Neuron (in vitro differentiated cells): ENCODE results near the gene TMEM256.

ENCODE experiments used
- H2AFZ ChIP-seq: one replicate; pipeline ENCODE4 v1.6.1; 2013; ENCODE audit warnings: low read depth, mild to moderate bottlenecking, inconsistent platforms, low read length, moderate library complexity
- H3K27me3 ChIP-seq: one replicate; pipeline ENCODE4 v1.6.1; 2013; ENCODE audit warnings: low read length; ENCODE audit not compliant: insufficient read depth
- H3K36me3 ChIP-seq: one replicate; pipeline ENCODE4 v1.6.1; 2013; ENCODE audit warnings: low read length; ENCODE audit not compliant: insufficient read depth
- H3K4me1 ChIP-seq: one replicate; pipeline ENCODE4 v1.6.1; 2013; ENCODE audit warnings: low read length; ENCODE audit not compliant: insufficient read depth
- H3K4me3 ChIP-seq: 2 replicates; pipeline ENCODE4 v1.5.1; 2013; ENCODE audit warnings: mild to moderate bottlenecking, low read length, moderate library complexity
- H3K9me3 ChIP-seq: one replicate; pipeline ENCODE4 v1.6.1; 2013; ENCODE audit warnings: low read length

The TMEM256 gene

GRCh38 chr17:7403977-7404736 is at the start of gene TMEM256:
TSS of gene TMEM256 (minus strand) at chr17:7404097. CDS start at chr17:7404084, 13 bp downstream.
- no peak within 1 kb of the TSS for H2AFZ ChIP-seq
- peaks cover 10% of the 10 kb centered on the region for H3K36me3 ChIP-seq
- H3K4me3 ChIP-seq, result peak within 1 kb of the TSS; percentile 66
- no peaks in the 10 kb centered on the region for H3K9me3 ChIP-seq
- H3K4me1 ChIP-seq, result peaks cover 27% of the 10 kb centered on the region
- no peaks in the 10 kb centered on the region for H3K27me3 ChIP-seq

DNA sequence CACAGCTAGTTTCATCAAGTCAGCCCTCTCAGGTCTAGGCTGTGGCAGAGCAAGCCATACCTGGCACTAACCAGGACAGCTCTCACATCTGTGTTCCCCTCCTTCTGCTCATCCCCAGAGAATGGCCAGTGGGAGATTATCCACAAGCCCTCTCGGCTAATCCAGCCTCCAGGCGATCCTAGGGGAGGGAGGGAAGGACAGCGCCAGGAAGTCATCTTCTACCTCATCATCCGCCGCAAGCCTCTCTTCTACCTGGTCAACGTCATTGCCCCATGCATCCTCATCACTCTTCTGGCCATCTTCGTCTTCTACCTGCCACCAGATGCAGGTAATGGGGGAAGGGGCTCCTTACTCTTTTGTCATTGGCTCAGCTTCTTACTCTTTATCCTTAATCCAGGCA is 44.6 kb upstream of the TMEM256 start:
- H2AFZ ChIP-seq, result no peak overlapping the region
- no peaks in the 10 kb centered on the region for H3K27me3 ChIP-seq
- H3K9me3 ChIP-seq, result no peaks in the 10 kb centered on the region
- H3K4me1 ChIP-seq, result peaks cover 2% of the 10 kb centered on the region
- H3K4me3 ChIP-seq, result no peak overlapping the region
- no peaks in the 10 kb centered on the region for H3K36me3 ChIP-seq

DNA sequence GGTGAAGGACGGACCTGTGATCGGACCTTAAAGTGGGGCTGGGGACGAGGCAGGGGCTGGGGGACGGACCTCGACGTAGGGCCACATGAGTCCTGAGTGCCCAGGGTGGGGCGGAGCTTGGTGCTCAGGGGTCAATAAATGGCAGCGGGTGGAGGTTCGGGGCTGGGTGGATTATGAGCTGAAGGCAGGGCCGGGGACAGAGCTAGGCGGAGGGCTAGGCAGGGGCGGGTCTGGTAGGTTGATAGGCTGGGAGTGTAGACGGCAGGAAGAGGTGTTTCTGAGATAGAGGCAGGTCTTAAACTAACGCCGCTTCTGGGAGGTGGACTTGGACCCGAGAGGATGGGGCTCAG is 41.7 kb upstream of the TMEM256 start:
- Histone ChIP-seq H3K4me1 (peaks cover 11% of the 10 kb centered on the region), H3K27me3 (no peaks in the 10 kb centered on the region), H3K9me3 (no peaks in the 10 kb centered on the region), H2AFZ (peak overlapping the region; percentile 29), H3K36me3 (no peaks in the 10 kb centered on the region), H3K4me3 (peak overlapping the region; percentile 40)

- peak within 1 kb of the TSS; percentile 29 for H2AFZ ChIP-seq
- H3K9me3 ChIP-seq, result no peaks in the 10 kb centered on the region
- peak within 1 kb of the TSS; percentile 40 for H3K4me3 ChIP-seq
- peaks cover 15% of the 10 kb centered on the region for H3K4me1 ChIP-seq
- no peaks in the 10 kb centered on the region for H3K27me3 ChIP-seq
- no peaks in the 10 kb centered on the region for H3K36me3 ChIP-seq
Measured at GRCh38 chr17:7444682-7445618, 41.1 kb upstream of the TMEM256 start, which contains the start of gene CHRNB1. TSS of gene CHRNB1 (plus strand) at chr17:7445061. CDS start at chr17:7445128, 67 bp downstream.

DNA sequence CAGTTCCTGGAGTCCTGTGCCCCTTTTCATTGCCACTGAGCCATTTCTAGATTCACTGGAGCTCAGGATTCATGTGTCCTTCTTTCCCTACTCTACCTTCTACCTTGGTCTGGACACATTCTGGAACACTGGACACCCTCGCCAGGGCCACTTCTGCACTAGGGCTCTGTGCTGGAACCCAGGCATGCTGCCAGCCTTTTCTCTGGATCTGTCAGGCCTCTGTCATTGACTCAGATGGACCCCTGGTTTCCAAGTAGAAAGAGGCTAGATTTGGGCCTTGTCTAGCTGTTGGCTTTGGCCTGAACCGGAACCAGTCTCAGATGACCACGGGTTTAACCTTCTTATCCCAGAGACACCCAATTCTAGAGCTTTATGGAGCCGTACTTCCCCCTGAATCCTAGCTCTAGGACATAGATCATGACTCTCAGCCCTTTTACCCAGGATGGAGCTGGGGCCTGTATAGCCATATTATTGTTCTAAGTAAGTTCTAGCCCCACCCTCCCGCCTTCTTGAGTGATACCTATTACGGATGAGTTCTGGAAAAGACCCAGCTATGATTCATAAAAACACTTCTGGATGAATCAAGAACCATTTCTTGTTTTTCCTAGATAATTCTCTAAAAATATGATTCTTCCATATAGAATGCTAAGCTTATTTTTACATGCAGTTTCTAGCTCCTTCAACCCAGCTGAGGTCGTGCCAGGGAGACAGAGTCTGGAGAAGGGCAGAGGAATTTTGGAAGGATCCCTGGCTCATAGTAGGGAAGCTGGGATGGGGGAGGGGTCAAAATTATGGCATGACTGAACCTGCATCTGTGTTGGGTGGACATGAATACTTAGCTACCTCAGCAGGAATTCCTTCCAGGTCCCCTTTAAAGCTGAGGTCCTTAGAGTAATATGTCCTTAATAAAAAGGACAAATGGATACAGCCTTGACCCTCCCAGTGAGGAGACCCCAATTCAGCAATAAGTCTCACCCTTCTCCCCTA is 39.9 kb upstream of the TMEM256 start:
- H3K4me3 ChIP-seq, result no peak overlapping the region
- H2AFZ ChIP-seq, result no peak overlapping the region
- H3K27me3 ChIP-seq, result peaks cover 5% of the 10 kb centered on the region
- H3K9me3 ChIP-seq, result no peaks in the 10 kb centered on the region
- no peaks in the 10 kb centered on the region for H3K36me3 ChIP-seq
- H3K4me1 ChIP-seq, result peaks cover 24% of the 10 kb centered on the region

DNA sequence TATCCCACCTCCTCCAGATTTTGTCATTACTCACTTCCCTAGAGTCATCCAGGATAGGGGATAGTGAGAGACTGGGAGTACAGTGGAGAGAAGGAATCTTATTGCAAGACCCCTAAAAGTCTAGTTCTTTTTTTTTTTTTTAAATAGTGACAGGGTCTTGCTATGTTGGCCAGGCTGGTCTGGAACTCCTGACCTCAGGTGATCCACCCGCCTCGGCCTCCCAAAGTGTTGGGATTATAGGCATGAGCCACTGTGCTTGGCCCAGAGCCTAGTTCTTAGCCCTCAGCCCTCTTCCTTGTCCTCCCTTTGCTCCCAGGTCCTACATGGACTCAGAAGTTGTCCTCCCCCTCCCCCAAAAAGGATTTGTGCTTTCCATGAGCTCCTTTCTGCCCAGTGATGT is 38.2 kb upstream of the TMEM256 start:
- Histone ChIP-seq H3K9me3 (no peaks in the 10 kb centered on the region), H3K27me3 (peaks cover 18% of the 10 kb centered on the region), H3K36me3 (no peaks in the 10 kb centered on the region), H3K4me1 (peaks cover 37% of the 10 kb centered on the region), H3K4me3 (no peak overlapping the region), H2AFZ (no peak overlapping the region)

- no peak overlapping the region for H2AFZ ChIP-seq
- peak overlapping the region; percentile 55 for H3K4me3 ChIP-seq
- peaks cover 37% of the 10 kb centered on the region for H3K4me1 ChIP-seq
- no peaks in the 10 kb centered on the region for H3K36me3 ChIP-seq
- no peaks in the 10 kb centered on the region for H3K9me3 ChIP-seq
- H3K27me3 ChIP-seq, result peaks cover 22% of the 10 kb centered on the region
Measured at GRCh38 chr17:7441266-7441665, 37.4 kb upstream of the TMEM256 start.

GRCh38 chr17:7440834-7441195 is 36.9 kb upstream of the TMEM256 start:
- Histone ChIP-seq H3K4me3 (peak overlapping the region; percentile 55), H3K27me3 (peaks cover 26% of the 10 kb centered on the region), H3K4me1 (peaks cover 39% of the 10 kb centered on the region), H2AFZ (peak overlapping the region; percentile 52), H3K36me3 (no peaks in the 10 kb centered on the region), H3K9me3 (no peaks in the 10 kb centered on the region)

- Histone ChIP-seq H3K36me3 (no peaks in the 10 kb centered on the region), H3K4me3 (peak overlapping the region; percentile 55), H2AFZ (peak overlapping the region; percentile 52), H3K9me3 (no peaks in the 10 kb centered on the region), H3K4me1 (peaks cover 44% of the 10 kb centered on the region), H3K27me3 (peaks cover 29% of the 10 kb centered on the region)
Measured at GRCh38 chr17:7440113-7440833, 36.4 kb upstream of the TMEM256 start.

DNA sequence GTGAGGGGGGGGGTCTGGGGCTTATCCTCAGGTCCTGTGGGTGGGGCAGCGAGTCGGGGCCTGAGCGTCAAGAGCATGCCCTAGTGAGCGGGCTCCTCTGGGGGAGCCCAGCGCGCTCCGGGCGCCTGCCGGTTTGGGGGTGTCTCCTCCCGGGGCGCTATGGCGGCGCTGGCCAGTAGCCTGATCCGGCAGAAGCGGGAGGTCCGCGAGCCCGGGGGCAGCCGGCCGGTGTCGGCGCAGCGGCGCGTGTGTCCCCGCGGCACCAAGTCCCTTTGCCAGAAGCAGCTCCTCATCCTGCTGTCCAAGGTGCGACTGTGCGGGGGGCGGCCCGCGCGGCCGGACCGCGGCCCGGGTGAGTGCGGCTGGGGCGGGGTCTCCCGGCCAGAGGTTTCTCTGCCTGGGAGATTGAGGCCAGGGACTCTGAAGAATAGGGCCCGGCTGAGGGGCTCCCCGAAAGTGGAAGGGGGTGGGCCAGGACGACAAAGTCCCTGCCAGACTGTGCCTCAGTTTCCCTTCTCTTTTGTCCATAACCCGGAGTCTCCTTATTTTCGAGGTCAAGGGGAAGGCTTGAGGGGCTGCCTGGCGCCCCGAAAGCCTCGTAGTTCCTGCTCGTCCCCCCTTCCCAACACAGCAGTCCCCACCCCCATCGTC is 35.7 kb upstream of the TMEM256 start, which contains the start of gene FGF11:
Gene FGF11, plus strand, starts transcription at position 51 of the 651 bp plus-strand sequence. Its CDS starts 109 bp downstream, at position 160.
- Histone ChIP-seq H2AFZ (peak within 1 kb of the TSS; percentile 52), H3K9me3 (no peaks in the 10 kb centered on the region), H3K27me3 (peaks cover 29% of the 10 kb centered on the region), H3K4me1 (peaks cover 42% of the 10 kb centered on the region), H3K4me3 (peak within 1 kb of the TSS; percentile 55), H3K36me3 (no peaks in the 10 kb centered on the region)

GRCh38 chr17:7438656-7439460 is 35.0 kb upstream of the TMEM256 start:
- Histone ChIP-seq H2AFZ (no peak overlapping the region), H3K27me3 (peaks cover 29% of the 10 kb centered on the region), H3K36me3 (no peaks in the 10 kb centered on the region), H3K9me3 (no peaks in the 10 kb centered on the region), H3K4me3 (peak overlapping the region; percentile 36), H3K4me1 (peaks cover 42% of the 10 kb centered on the region)
